ENCODE data around the gene CYTH4.

GRCh38 chr22:37357446-37358075 lies 75.3 kb downstream of the CYTH4 start:
- TF ChIP-seq SP1 (IDR thresholded peaks at IDR 0.05; ENCODE audit: low read depth): no peak
- TF ChIP-seq POLR2A (IDR thresholded peaks at IDR 0.05; ENCODE audit: borderline replicate concordance, extremely low read depth, insufficient read depth, insufficient read length): no peak
- TF ChIP-seq EZH2 (IDR thresholded peaks at IDR 0.05): no peak
- no peak for TF ChIP-seq SRF (IDR thresholded peaks at IDR 0.05; ENCODE audit: low read depth)
- no peak for TF ChIP-seq CTCF (IDR thresholded peaks at IDR 0.05 in 2 of 3, conservative IDR thresholded peaks at IDR 0.05 in 1 of 3; ENCODE audit: borderline replicate concordance in 1 of 3, insufficient read depth in 1 of 3, low read depth in 2 of 3, low read length in 2 of 3)
- TF ChIP-seq POLR2AphosphoS5 (IDR thresholded peaks at IDR 0.05; ENCODE audit: low read depth, low read length): no peak
- TF ChIP-seq YY1 (IDR thresholded peaks at IDR 0.05; ENCODE audit: extremely low read depth, insufficient replicate concordance, low read depth, low read length): no peak
- no peak for TF ChIP-seq ATF3 (IDR thresholded peaks at IDR 0.05)
- TF ChIP-seq ELF1 (IDR thresholded peaks at IDR 0.05; ENCODE audit: borderline replicate concordance, low read depth): no peak
- no peak for TF ChIP-seq EGR1 (IDR thresholded peaks at IDR 0.05; ENCODE audit: low read depth)
- TF ChIP-seq MAX (IDR thresholded peaks at IDR 0.05): no peak
- TF ChIP-seq SIN3A (IDR thresholded peaks at IDR 0.05; ENCODE audit: low read depth): no peak
- TF ChIP-seq JUND (IDR thresholded peaks at IDR 0.05): no peak

Measured in HCT116 (cell line).